AG09309 (cell line): ENCODE measurements around the gene HMGXB4.
A peak's percentile ranks its signal among the peaks of the same experiment; 100 is the strongest.

Experiments
- DNase-seq: peaks from one replicate; pipeline ENCODE4 v3.0.0-alpha.2; 2010; ENCODE audit warnings: low read depth
- H3K4me3 ChIP-seq: 2 replicates; pipeline ENCODE4 v1.5.1; 2011; ENCODE audit warnings: mild to moderate bottlenecking, low read depth, low read length, moderate library complexity; ENCODE audit not compliant: control insufficient read depth
- CTCF ChIP-seq: IDR thresholded peaks from 2 replicates; pipeline ENCODE4 v1.5.1; 2011; ENCODE audit warnings: mild to moderate bottlenecking, low read depth, low read length, inconsistent platforms; ENCODE audit not compliant: insufficient read depth, control insufficient read depth; ENCODE audit errors: missing control alignments

Gene HMGXB4

GRCh38 chr22:35307892-35308291, 50.6 kb downstream of the HMGXB4 start:
- no peak for TF ChIP-seq CTCF
- DNase-seq = no peak
- H3K4me3 ChIP-seq = no peak overlapping the region

DNA sequence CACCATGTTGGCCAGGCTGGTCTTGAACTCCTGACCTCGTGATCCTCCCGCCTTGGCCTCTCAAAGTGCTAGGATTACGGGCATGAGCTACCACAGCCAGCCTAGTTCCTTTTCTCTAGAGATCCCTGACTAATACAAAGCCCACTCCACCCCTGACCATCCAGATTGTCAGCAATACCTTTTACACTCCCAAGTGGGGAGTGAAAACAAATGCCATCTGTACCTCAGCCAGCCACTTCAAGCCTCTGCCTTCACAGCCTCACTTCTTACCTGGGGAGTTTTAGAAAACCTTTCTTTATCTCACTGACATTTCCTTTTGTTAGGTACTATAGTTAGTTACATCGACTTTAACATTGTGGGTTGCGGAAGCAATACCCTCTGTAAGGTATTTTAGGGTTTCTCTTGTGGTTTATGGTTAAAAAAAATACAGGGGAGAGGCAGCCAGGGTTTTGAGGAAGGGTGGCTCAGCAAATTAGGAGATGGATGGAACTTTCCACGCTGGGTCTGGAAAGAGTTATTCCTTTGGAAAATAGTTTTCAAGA, 51.3 kb downstream of the HMGXB4 start:
- H3K4me3 ChIP-seq = no peak overlapping the region
- DNase-seq = no peak
- no peak for TF ChIP-seq CTCF

- DNase-seq = no peak
- TF ChIP-seq CTCF = no peak
- H3K4me3 ChIP-seq = no peak overlapping the region
Observed at GRCh38 chr22:35310556-35311550, 53.6 kb downstream of the HMGXB4 start.

- H3K4me3 ChIP-seq = no peak overlapping the region
- DNase-seq = no peak
- TF ChIP-seq CTCF = no peak
Observed at GRCh38 chr22:35311551-35311999, 54.3 kb downstream of the HMGXB4 start.

- DNase-seq = peak; percentile 41
- TF ChIP-seq CTCF = no peak
Observed at GRCh38 chr22:35312198-35313059, 55.1 kb downstream of the HMGXB4 start.

More at GRCh38 chr22:35312198-35313059, 55.1 kb downstream of the HMGXB4 start:
- no peak overlapping the region for H3K4me3 ChIP-seq
